ENCODE data around the gene NR3C2. TPM values are rescaled to one million over a fixed set of nuclear protein-coding genes. Genes with fewer than 3 reads are reported as not detected.

NR3C2 gene
- total and polyA plus RNA-seq, 10 of the 15 experiments (the other 5 are each of a cell fraction or from before 2014, with no cell fraction given) = 0.05 to 0.11 (median 0.08) TPM; not detected in 4

- CTCF ChIA-PET = no interaction called here
- DNase-seq (ENCODE audit: low read depth, low spot score) = no peak
- TF ChIP-seq, protein P1, sequence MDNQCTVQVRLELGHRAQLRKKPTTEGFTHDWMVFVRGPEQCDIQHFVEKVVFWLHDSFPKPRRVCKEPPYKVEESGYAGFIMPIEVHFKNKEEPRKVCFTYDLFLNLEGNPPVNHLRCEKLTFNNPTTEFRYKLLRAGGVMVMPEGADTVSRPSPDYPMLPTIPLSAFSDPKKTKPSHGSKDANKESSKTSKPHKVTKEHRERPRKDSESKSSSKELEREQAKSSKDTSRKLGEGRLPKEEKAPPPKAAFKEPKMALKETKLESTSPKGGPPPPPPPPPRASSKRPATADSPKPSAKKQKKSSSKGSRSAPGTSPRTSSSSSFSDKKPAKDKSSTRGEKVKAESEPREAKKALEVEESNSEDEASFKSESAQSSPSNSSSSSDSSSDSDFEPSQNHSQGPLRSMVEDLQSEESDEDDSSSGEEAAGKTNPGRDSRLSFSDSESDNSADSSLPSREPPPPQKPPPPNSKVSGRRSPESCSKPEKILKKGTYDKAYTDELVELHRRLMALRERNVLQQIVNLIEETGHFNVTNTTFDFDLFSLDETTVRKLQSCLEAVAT (IDR thresholded peaks at IDR 0.05) = no peak
- TF ChIP-seq CHD1 (IDR thresholded peaks at IDR 0.05; ENCODE audit: low read depth, low read length) = no peak
- no peak for TF ChIP-seq MTA2 (IDR thresholded peaks at IDR 0.05; ENCODE audit: low read depth)
- TF ChIP-seq, protein P2, sequence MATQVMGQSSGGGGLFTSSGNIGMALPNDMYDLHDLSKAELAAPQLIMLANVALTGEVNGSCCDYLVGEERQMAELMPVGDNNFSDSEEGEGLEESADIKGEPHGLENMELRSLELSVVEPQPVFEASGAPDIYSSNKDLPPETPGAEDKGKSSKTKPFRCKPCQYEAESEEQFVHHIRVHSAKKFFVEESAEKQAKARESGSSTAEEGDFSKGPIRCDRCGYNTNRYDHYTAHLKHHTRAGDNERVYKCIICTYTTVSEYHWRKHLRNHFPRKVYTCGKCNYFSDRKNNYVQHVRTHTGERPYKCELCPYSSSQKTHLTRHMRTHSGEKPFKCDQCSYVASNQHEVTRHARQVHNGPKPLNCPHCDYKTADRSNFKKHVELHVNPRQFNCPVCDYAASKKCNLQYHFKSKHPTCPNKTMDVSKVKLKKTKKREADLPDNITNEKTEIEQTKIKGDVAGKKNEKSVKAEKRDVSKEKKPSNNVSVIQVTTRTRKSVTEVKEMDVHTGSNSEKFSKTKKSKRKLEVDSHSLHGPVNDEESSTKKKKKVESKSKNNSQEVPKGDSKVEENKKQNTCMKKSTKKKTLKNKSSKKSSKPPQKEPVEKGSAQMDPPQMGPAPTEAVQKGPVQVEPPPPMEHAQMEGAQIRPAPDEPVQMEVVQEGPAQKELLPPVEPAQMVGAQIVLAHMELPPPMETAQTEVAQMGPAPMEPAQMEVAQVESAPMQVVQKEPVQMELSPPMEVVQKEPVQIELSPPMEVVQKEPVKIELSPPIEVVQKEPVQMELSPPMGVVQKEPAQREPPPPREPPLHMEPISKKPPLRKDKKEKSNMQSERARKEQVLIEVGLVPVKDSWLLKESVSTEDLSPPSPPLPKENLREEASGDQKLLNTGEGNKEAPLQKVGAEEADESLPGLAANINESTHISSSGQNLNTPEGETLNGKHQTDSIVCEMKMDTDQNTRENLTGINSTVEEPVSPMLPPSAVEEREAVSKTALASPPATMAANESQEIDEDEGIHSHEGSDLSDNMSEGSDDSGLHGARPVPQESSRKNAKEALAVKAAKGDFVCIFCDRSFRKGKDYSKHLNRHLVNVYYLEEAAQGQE (IDR thresholded peaks at IDR 0.05; ENCODE audit: low read depth, low read length) = no peak
- TF ChIP-seq DPF2 (IDR thresholded peaks at IDR 0.05) = no peak
- no peak for TF ChIP-seq HDAC6 (IDR thresholded peaks at IDR 0.05; ENCODE audit: unreplicated experiment)
- no peak for TF ChIP-seq IKZF2 (IDR thresholded peaks at IDR 0.05)
- TF ChIP-seq STAT3 (IDR thresholded peaks at IDR 0.05; ENCODE audit: low read depth, low read length) = no peak
- no peak for TF ChIP-seq CEBPB (IDR thresholded peaks at IDR 0.05; ENCODE audit: borderline replicate concordance in 1 of 2, low read depth in 2 of 2, low read length in 2 of 2)
- TF ChIP-seq CREM (IDR thresholded peaks at IDR 0.05; ENCODE audit: low read depth) = no peak
- TF ChIP-seq, protein P3, sequence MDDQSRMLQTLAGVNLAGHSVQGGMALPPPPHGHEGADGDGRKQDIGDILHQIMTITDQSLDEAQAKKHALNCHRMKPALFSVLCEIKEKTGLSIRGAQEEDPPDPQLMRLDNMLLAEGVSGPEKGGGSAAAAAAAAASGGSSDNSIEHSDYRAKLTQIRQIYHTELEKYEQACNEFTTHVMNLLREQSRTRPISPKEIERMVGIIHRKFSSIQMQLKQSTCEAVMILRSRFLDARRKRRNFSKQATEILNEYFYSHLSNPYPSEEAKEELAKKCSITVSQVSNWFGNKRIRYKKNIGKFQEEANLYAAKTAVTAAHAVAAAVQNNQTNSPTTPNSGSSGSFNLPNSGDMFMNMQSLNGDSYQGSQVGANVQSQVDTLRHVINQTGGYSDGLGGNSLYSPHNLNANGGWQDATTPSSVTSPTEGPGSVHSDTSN (IDR thresholded peaks at IDR 0.05; ENCODE audit: insufficient replicate concordance, low read depth, low read length) = no peak
- POLR2A ChIA-PET = no interaction called here
- ATAC-seq = no peak
- no peak overlapping the region for H3K9ac ChIP-seq (ENCODE audit: control insufficient read depth, insufficient read depth, low read length)
- in situ Hi-C loops (cut with MboI) = no loop called here
- H3K9me3 ChIP-seq (replicated peaks; ENCODE audit: control insufficient read depth, insufficient read depth, low read length) = no peaks in the 10 kb centered on the region
- no peaks in the 10 kb centered on the region for H3K4me1 ChIP-seq (ENCODE audit: control insufficient read depth, insufficient read depth, low read length)
- no peak overlapping the region for H3K27ac ChIP-seq (ENCODE audit: control insufficient read depth, insufficient read depth)
- no peak overlapping the region for H2AFZ ChIP-seq (ENCODE audit: control insufficient read depth, low read depth, low read length)
- H3K79me2 ChIP-seq (ENCODE audit: control insufficient read depth, insufficient read depth, low read length) = no peaks in the 10 kb centered on the region
- no peaks in the 10 kb centered on the region for H3K27me3 ChIP-seq (replicated peaks in 1 of 2; ENCODE audit: control insufficient read depth in 2 of 2, insufficient read depth in 2 of 2, low read length in 1 of 2)
- intact Hi-C loops (cut with micrococcal nuclease; ENCODE audit: unreplicated experiment) = no loop called here
- RAD21 ChIA-PET (ENCODE audit: unreplicated experiment) = no interaction called here
- SMC1A ChIA-PET (ENCODE audit: uncharacterized antibody, unreplicated experiment) = no interaction called here
- H4K20me1 ChIP-seq (ENCODE audit: control insufficient read depth, insufficient read depth) = no peaks in the 10 kb centered on the region
- 44% methylated on average over 3 of the region's 3 CpGs for WGBS (ENCODE audit: insufficient coverage, insufficient replicate concordance, low lambda C conversion rate, missing lambda C conversion rate)
- no TSS peak for BruUV-seq (replicated peaks)
- H3K4me2 ChIP-seq (ENCODE audit: control insufficient read depth, insufficient read depth) = no peak overlapping the region
- H3K4me3 ChIP-seq = no peak overlapping the region
- FAIRE-seq = no peak
- no peaks in the 10 kb centered on the region for H3K36me3 ChIP-seq (ENCODE audit: control insufficient read depth in 2 of 2, insufficient read depth in 2 of 2, low read length in 1 of 2)
Observed at GRCh38 chr4:148390311-148390710, 51.9 kb downstream of the NR3C2 start.
